Caco-2 (cell line): ENCODE results near the gene SRRD. TPM values are rescaled to one million over a fixed set of nuclear protein-coding genes. Genes with fewer than 3 reads are reported as not detected.

Source experiments
- BruUV-seq: library from RNA; stranded (reverse); fragments of 400-500 nt; replicated peaks from 2 replicates; lab custom pipeline; 2021; lab: Mats Ljungman, UMichigan
- CTCF ChIA-PET: fragments of 300-600 bp; sonication (Branson Sonifier 250); formaldehyde crosslinking; loops from one replicate; lab custom pipeline; 2022; ENCODE audit warnings: antibody characterized with exemption; lab: Charles Lee
- POLR2A ChIA-PET: fragments of 300-600 bp; sonication (Branson Sonifier 250); formaldehyde crosslinking; loops from one replicate; lab custom pipeline; 2022; ENCODE audit warnings: antibody characterized with exemption; lab: Charles Lee
- DNase-seq, 2 experiments: peaks; one replicate each; pipeline versions ENCODE4 v3.0.0 to v3.0.0-alpha.2; 2020 to 2022
- H3K27me3 ChIP-seq: replicated peaks from 2 replicates; pipeline ENCODE4 v1.6.0; 2011; ENCODE audit warnings: low read length; ENCODE audit not compliant: control insufficient read depth, insufficient read depth
- H3K36me3 ChIP-seq: 2 replicates; pipeline ENCODE4 v1.5.1; 2011; ENCODE audit warnings: low read length; ENCODE audit not compliant: control insufficient read depth, insufficient read depth
- H3K4me1 ChIP-seq: fragments of 250-450 bp; sonication (Bioruptor Pico); 2 replicates; pipeline ENCODE4 v1.5.1; 2020; ENCODE audit warnings: mild to moderate bottlenecking
- H3K4me3 ChIP-seq: 2 replicates; pipeline ENCODE4 v1.5.1; 2011; ENCODE audit warnings: low read depth, mild to moderate bottlenecking, control low read depth, low read length
- H3K9me3 ChIP-seq: fragments of 250-450 bp; sonication (Bioruptor Pico); 2 replicates; pipeline ENCODE4 v1.5.1; 2020; ENCODE audit warnings: mild to moderate bottlenecking, moderate library complexity
- H3K27ac Mint-ChIP-seq: one replicate; pipeline ENCODE4 v1.8.0; 2022; ENCODE audit warnings: mixed read lengths; ENCODE audit not compliant: unreplicated experiment
- H3K27me3 Mint-ChIP-seq: one replicate; pipeline ENCODE4 v1.8.0; 2022; ENCODE audit warnings: mixed read lengths; ENCODE audit not compliant: insufficient read depth, unreplicated experiment
- H3K36me3 Mint-ChIP-seq: one replicate; pipeline ENCODE4 v1.8.0; 2022; ENCODE audit warnings: mild to moderate bottlenecking, mixed read lengths; ENCODE audit not compliant: insufficient read depth, unreplicated experiment
- H3K4me1 Mint-ChIP-seq: one replicate; pipeline ENCODE4 v1.8.0; 2022; ENCODE audit warnings: low read depth, mixed read lengths; ENCODE audit not compliant: unreplicated experiment
- H3K4me3 Mint-ChIP-seq: one replicate; pipeline ENCODE4 v1.8.0; 2022; ENCODE audit warnings: mild to moderate bottlenecking, moderate library complexity, mixed read lengths; ENCODE audit not compliant: unreplicated experiment
- H3K9me3 Mint-ChIP-seq: one replicate; pipeline ENCODE4 v1.8.0; 2022; ENCODE audit warnings: mixed read lengths; ENCODE audit not compliant: unreplicated experiment
- CTCF ChIP-seq, 2 experiments: fragments of 200-600 bp in 1 of 2; IDR thresholded peaks; 1 replicate in 1 of 2; 2 replicates in 1 of 2; pipeline versions ENCODE4 v1.5.1 to v1.8.0; 2011 to 2022; ENCODE audit warnings: antibody characterized with exemption in 1 of 2, control low read depth in 1 of 2, inconsistent platforms in 1 of 2, low read depth in 1 of 2, low read length in 1 of 2, mild to moderate bottlenecking in 1 of 2, moderate library complexity in 1 of 2; ENCODE audit not compliant: insufficient read depth in 1 of 2, severe bottlenecking in 1 of 2, unreplicated experiment in 1 of 2
- intact Hi-C: fragments of 100-400 bp; cut with micrococcal nuclease; formaldehyde crosslinking; loops from one replicate; pipeline ENCODE4 v1.10.0; 2022; ENCODE audit not compliant: unreplicated experiment
- total RNA-seq: library from RNA; stranded (reverse); gene quantifications from 2 replicates; pipeline ENCODE4 v1.2.3, GENCODE V29; 2022

The SRRD gene
- total RNA-seq, 1 experiment from 2014 or later = 21.8 TPM

GRCh38 chr22:26444777-26445176, 38.9 kb upstream of the SRRD start:
- H3K36me3 Mint-ChIP-seq = no peaks in the 10 kb centered on the region
- no peaks in the 10 kb centered on the region for H3K4me1 ChIP-seq
- no peaks in the 10 kb centered on the region for H3K36me3 ChIP-seq
- no peak overlapping the region for H3K4me3 ChIP-seq
- no peak overlapping the region for H3K27ac Mint-ChIP-seq
- no peak for TF ChIP-seq CTCF (IDR thresholded peaks at IDR 0.05; ENCODE audit: insufficient read depth in 1 of 2, low read depth in 1 of 2, low read length in 1 of 2, severe bottlenecking in 1 of 2, unreplicated experiment in 1 of 2)
- H3K9me3 Mint-ChIP-seq = no peaks in the 10 kb centered on the region
- no TSS peak for BruUV-seq
- intact Hi-C loops = no loop called here
- CTCF ChIA-PET = no interaction called here
- no peak overlapping the region for H3K4me3 Mint-ChIP-seq
- POLR2A ChIA-PET = no interaction called here
- H3K4me1 Mint-ChIP-seq = no peaks in the 10 kb centered on the region
- no peak for DNase-seq
- no peaks in the 10 kb centered on the region for H3K27me3 ChIP-seq
- no peaks in the 10 kb centered on the region for H3K27me3 Mint-ChIP-seq
- no peaks in the 10 kb centered on the region for H3K9me3 ChIP-seq

- H3K9me3 Mint-ChIP-seq = no peaks in the 10 kb centered on the region
- no peak for DNase-seq
- H3K4me1 Mint-ChIP-seq = no peaks in the 10 kb centered on the region
- H3K4me3 ChIP-seq = no peak overlapping the region
- intact Hi-C loops = no loop called here
- ChIA-PET CTCF (no interaction called here), POLR2A (no interaction called here)
- H3K9me3 ChIP-seq = no peaks in the 10 kb centered on the region
- no peaks in the 10 kb centered on the region for H3K36me3 Mint-ChIP-seq
- H3K4me3 Mint-ChIP-seq = no peak overlapping the region
- no peak for TF ChIP-seq CTCF (IDR thresholded peaks at IDR 0.05; ENCODE audit: insufficient read depth in 1 of 2, low read depth in 1 of 2, low read length in 1 of 2, severe bottlenecking in 1 of 2, unreplicated experiment in 1 of 2)
- H3K36me3 ChIP-seq = no peaks in the 10 kb centered on the region
- no peaks in the 10 kb centered on the region for H3K27me3 ChIP-seq
- no peaks in the 10 kb centered on the region for H3K27me3 Mint-ChIP-seq
- no TSS peak for BruUV-seq
- no peaks in the 10 kb centered on the region for H3K4me1 ChIP-seq
- no peak overlapping the region for H3K27ac Mint-ChIP-seq
Measured at GRCh38 chr22:26445577-26446275, 38.0 kb upstream of the SRRD start.

- no peaks in the 10 kb centered on the region for H3K27me3 Mint-ChIP-seq
Measured at GRCh38 chr22:26446808-26447515, 36.7 kb upstream of the SRRD start.

More at GRCh38 chr22:26446808-26447515, 36.7 kb upstream of the SRRD start:
- intact Hi-C loops = no loop called here
- Mint-ChIP-seq H3K27ac (no peak overlapping the region), H3K9me3 (no peaks in the 10 kb centered on the region), H3K4me3 (no peak overlapping the region), H3K4me1 (no peaks in the 10 kb centered on the region), H3K36me3 (no peaks in the 10 kb centered on the region)
- Histone ChIP-seq H3K4me3 (no peak overlapping the region), H3K4me1 (no peaks in the 10 kb centered on the region), H3K36me3 (no peaks in the 10 kb centered on the region), H3K27me3 (no peaks in the 10 kb centered on the region), H3K9me3 (no peaks in the 10 kb centered on the region)
- CTCF ChIA-PET = no interaction called here
- POLR2A ChIA-PET = no interaction called here
- no peak for DNase-seq
- TF ChIP-seq CTCF (IDR thresholded peaks at IDR 0.05; ENCODE audit: insufficient read depth in 1 of 2, low read depth in 1 of 2, low read length in 1 of 2, severe bottlenecking in 1 of 2, unreplicated experiment in 1 of 2) = no peak
- BruUV-seq = no TSS peak
